H1 (cell line): Measurements from ENCODE around the gene DHRS4.
"Not testable (repeated sequence)": the region's sequence is repeated elsewhere in the genome, so short reads cannot be mapped to it uniquely, and the experiment has no call there.

ENCODE experiments used
- BRCA1 ChIP-seq: IDR thresholded peaks from 2 replicates; pipeline ENCODE4 v1.6.1; 2012; ENCODE audit warnings: low read depth, low read length, improper control_type of control experiment
- EZH2 ChIP-seq: fragments of 200-600 bp; sonication (generic); IDR thresholded peaks from 2 replicates; pipeline ENCODE4 v1.7.1; 2012; ENCODE audit warnings: low read depth, mild to moderate bottlenecking, moderate library complexity, low read length, inconsistent platforms; ENCODE audit not compliant: severe bottlenecking
- HDAC2 ChIP-seq, 2 experiments: fragments of 300-600 bp in 1 of 2; sonication (generic) in 1 of 2; IDR thresholded peaks; 2 replicates each; pipeline ENCODE4 v1.6.1; 2011 to 2012; ENCODE audit warnings: low read depth in 2 of 2, low read length in 2 of 2, mild to moderate bottlenecking in 2 of 2, moderate library complexity in 2 of 2, borderline replicate concordance in 1 of 2, inconsistent platforms in 1 of 2
- JUND ChIP-seq: IDR thresholded peaks from 2 replicates; pipeline ENCODE4 v1.6.1; 2011; ENCODE audit warnings: mild to moderate bottlenecking, improper control_type of control experiment, low read length
- POLR2A ChIP-seq, 2 experiments: IDR thresholded peaks; 1 replicate in 1 of 2; 2 replicates in 1 of 2; pipeline ENCODE4 v1.6.1; 2011; ENCODE audit warnings: low read depth in 2 of 2, low read length in 2 of 2, mild to moderate bottlenecking in 2 of 2; ENCODE audit errors: control extremely low read depth in 1 of 2
- POLR2AphosphoS5 ChIP-seq: IDR thresholded peaks from 2 replicates; pipeline ENCODE4 v1.6.1; 2011; ENCODE audit warnings: low read depth, low read length
- SUZ12 ChIP-seq: fragments of 200-600 bp; sonication (generic); IDR thresholded peaks from 2 replicates; pipeline ENCODE4 v1.6.1; 2012; ENCODE audit warnings: mild to moderate bottlenecking, inconsistent platforms, low read length, moderate library complexity, mixed read lengths
- YY1 ChIP-seq: IDR thresholded peaks from 2 replicates; pipeline ENCODE4 v1.6.1; 2011; ENCODE audit warnings: low read depth, mild to moderate bottlenecking, low read length
- TF ChIP-seq, protein P1 (sequence below), 3 experiments: IDR thresholded peaks; 1 replicate in 2 of 3; 2 replicates in 1 of 3; pipeline versions ENCODE4 v1.5.1 to v1.6.1; 2011; ENCODE audit warnings: low read length in 3 of 3, mild to moderate bottlenecking in 3 of 3, inconsistent platforms in 2 of 3, low read depth in 1 of 3, moderate library complexity in 1 of 3; ENCODE audit not compliant: insufficient read depth in 1 of 3; ENCODE audit errors: control extremely low read depth in 1 of 3

DNA sequence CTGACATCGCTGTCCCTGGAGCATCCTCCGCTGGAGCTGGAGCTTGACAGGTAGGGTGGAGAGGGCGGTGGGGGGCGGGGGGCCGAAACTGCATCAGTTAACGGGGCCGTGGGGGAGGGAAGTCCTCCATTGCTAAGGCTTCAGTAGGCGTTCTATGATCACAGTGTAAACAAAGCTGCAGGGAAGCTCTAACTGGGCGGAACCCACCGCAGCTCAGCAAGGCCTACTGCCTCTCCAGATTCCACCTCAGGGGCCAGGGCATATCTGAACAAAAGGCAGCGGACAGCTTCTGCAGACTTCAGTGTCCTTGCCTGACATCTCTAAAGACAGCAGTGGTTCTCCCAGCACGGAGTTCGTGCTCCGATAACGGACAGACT, 16.7 kb downstream of the DHRS4 start:
- TF ChIP-seq, protein P1, sequence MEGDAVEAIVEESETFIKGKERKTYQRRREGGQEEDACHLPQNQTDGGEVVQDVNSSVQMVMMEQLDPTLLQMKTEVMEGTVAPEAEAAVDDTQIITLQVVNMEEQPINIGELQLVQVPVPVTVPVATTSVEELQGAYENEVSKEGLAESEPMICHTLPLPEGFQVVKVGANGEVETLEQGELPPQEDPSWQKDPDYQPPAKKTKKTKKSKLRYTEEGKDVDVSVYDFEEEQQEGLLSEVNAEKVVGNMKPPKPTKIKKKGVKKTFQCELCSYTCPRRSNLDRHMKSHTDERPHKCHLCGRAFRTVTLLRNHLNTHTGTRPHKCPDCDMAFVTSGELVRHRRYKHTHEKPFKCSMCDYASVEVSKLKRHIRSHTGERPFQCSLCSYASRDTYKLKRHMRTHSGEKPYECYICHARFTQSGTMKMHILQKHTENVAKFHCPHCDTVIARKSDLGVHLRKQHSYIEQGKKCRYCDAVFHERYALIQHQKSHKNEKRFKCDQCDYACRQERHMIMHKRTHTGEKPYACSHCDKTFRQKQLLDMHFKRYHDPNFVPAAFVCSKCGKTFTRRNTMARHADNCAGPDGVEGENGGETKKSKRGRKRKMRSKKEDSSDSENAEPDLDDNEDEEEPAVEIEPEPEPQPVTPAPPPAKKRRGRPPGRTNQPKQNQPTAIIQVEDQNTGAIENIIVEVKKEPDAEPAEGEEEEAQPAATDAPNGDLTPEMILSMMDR (IDR thresholded peaks at IDR 0.05; ENCODE audit: control extremely low read depth in 1 of 3, insufficient read depth in 1 of 3, low read depth in 1 of 3, low read length in 3 of 3) = not testable (repeated sequence)
- not testable (repeated sequence) for TF ChIP-seq BRCA1; EZH2; YY1; POLR2AphosphoS5; POLR2A (IDR thresholded peaks at IDR 0.05; ENCODE audit: control extremely low read depth in 1 of 2, low read depth in 2 of 2, low read length in 2 of 2); SUZ12; JUND; HDAC2 (IDR thresholded peaks at IDR 0.05; ENCODE audit: borderline replicate concordance in 1 of 2, low read depth in 2 of 2, low read length in 2 of 2)
